Activated CD4-positive, CD25-positive, alpha-beta regulatory T cell treated with anti-CD3 and anti-CD28 coated beads, Interleukin-2, amount 50 U/mL, for 16 hours (primary cell): Measurements from ENCODE around the gene UBE4A.

Source experiments
- DNase-seq: peaks from one replicate; pipeline ENCODE4 v3.0.0-alpha.2; 2020; ENCODE audit warnings: low read depth, low spot score

UBE4A gene, protein sequence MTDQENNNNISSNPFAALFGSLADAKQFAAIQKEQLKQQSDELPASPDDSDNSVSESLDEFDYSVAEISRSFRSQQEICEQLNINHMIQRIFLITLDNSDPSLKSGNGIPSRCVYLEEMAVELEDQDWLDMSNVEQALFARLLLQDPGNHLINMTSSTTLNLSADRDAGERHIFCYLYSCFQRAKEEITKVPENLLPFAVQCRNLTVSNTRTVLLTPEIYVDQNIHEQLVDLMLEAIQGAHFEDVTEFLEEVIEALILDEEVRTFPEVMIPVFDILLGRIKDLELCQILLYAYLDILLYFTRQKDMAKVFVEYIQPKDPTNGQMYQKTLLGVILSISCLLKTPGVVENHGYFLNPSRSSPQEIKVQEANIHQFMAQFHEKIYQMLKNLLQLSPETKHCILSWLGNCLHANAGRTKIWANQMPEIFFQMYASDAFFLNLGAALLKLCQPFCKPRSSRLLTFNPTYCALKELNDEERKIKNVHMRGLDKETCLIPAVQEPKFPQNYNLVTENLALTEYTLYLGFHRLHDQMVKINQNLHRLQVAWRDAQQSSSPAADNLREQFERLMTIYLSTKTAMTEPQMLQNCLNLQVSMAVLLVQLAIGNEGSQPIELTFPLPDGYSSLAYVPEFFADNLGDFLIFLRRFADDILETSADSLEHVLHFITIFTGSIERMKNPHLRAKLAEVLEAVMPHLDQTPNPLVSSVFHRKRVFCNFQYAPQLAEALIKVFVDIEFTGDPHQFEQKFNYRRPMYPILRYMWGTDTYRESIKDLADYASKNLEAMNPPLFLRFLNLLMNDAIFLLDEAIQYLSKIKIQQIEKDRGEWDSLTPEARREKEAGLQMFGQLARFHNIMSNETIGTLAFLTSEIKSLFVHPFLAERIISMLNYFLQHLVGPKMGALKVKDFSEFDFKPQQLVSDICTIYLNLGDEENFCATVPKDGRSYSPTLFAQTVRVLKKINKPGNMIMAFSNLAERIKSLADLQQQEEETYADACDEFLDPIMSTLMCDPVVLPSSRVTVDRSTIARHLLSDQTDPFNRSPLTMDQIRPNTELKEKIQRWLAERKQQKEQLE

DNA sequence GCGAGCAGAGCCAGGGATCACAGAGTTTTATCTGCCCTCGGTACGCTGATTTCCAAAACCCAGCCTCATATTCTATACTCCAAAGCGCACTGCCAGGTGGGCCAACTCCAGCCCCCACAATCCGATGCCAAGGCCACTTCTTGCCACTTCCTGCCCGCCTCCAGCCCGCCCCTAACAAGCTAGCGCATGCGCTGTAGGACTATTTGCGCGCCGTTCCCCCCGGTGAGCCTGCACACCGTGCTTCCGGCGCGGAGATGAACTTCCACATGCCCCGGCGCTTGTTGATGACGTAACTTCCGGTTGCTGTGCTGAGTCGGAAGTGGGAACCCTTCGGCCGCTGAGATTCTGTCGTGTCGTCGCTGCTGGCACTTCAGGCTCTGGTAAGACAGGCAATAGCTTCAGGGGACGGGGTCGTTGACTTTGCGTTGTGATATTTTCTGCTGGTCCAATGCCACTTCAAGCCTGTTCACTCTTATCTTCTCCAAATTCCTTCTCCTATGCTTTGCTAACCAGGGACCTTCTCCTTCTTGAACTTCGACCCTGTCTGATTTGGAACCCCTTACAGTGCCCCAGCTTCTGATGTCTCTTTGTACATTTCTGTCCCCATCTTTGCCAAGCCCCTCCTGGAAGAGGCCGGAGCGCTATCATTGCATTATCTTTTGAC lies at the start of gene UBE4A:
UBE4A (plus strand) TSS at position 306 of the 664 bp plus-strand sequence. CDS start 5,481 bp downstream, outside the sequence.
- peak; percentile 96 for DNase-seq

DNA sequence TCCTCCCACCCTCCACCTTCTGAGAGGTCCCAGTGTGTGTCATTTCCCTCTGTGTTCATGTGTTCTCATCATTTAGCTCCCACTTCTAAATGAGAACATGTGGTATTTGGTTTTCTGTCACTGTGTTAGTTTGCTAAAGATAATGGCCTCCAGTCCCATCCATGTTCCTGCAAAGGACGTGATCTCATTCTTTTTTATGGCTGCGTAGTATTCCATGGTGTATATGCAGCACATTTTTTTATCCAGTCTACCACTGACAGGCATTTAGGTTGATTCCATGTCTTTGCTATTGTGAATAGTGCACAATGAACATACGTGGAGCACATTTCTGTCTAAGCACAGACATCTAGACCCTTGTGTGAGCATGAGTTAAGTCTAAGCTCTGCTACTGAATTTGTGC lies 49.1 kb upstream of the UBE4A start:
- DNase-seq = no peak

DNA sequence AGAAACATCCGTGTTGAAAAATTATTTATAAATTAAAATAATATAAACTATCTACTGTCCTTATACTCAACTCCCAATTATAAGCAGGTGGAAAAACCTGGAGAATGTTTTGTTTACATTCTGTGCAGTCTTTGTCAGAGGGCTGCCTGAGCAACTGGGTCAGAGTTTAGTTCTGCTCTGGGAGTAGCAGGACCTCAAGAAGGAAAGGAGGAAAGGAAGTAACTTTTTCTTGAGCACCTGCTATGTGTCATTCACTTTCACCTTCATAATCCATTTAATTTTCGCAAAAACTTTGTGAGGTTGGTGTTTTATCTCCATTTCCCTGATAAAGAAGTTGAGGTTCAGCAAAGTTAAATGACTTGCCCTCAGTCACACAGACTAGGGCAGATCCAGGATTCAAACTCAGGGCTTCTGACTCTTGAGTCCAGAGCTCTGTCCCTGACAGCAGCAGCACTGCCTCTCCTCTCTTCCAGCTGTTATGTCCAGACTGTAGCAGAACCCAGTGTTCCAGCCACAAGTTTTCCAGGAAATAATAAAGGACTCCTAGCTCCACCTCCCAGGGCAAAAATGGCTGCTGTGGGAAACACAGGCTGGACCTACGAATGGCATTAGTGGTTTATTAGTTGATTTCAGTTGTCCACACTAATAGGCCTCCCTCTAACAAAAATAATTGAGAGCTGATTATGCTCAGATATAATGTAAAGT lies 48.5 kb upstream of the UBE4A start:
- DNase-seq = no peak

DNA sequence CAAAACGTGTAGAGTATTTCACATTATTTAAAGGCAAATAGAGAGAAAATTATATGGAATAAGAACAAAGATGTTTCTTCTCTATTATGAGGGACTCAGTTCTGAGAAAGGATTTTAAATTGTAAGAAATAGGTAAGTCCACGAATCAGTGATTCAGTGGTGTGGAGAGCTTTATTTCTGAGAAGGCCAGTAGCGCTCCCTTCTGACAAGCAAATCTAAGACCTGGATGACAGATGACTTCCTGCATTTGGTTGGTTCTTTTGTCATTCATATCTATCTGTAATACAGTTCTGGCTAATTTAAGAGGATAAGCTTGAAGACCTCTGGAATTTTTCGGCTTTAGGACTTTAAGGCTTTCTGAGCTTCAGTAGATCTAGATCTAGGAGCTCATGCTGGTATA lies 47.9 kb upstream of the UBE4A start:
- DNase-seq = no peak

DNA sequence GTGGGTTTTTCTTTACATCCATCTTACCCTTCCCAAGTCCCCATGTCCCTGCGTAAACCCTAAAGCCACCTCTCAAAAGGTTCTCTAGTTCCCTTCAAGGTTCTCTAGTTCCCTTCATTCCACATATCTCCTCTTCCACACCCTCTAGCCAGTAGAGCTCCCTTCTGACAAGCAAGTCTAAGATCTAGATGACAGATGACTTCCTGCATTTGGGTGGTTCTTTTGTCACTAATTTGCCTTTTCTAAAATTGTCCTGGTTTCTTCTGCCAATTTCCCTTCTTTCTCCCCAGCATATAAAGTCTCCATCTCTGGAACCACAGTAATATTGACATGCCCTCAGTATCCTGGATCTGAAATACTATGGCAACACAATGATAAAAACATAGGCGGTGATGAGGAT lies 47.1 kb upstream of the UBE4A start:
- DNase-seq = no peak

DNA sequence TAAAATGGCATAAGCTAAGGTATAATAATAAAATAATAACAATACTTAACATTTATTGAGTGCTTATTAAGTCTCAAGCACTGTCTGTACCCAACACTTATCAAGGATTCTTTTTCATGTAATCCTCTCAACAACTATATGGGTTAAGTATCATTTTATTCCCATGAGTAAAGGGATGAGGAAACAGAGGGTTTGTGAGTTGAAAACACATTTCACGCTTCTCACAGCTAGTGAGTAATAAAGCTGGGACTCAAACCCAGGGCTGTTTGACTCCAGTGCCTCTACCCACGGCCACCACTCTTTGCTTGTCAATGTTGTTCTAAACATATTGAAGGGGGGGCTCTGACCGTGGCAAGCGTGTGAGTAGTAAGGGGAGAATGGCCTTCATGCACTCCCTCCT lies 46.2 kb upstream of the UBE4A start:
- DNase-seq = no peak

DNA sequence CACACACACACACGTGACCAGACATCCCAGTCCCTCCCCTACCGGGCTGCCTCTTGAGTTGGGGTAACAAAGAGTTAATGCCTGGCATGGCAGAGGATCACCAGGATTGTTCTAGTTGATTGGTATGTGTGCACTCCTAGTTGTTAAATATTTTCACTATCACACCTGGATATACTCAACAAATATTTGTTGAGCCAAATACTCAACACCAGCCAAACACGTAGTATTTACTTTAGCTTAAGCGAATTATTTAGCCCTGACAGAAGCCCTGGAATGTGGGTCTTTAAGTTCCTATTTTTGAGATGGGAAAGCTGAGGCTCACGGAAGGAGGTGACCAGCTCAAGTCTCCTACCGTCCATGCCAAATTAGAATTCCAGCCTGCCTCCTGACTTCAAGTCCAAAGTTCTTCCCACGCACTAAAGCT lies 44.4 kb upstream of the UBE4A start:
- no peak for DNase-seq

DNA sequence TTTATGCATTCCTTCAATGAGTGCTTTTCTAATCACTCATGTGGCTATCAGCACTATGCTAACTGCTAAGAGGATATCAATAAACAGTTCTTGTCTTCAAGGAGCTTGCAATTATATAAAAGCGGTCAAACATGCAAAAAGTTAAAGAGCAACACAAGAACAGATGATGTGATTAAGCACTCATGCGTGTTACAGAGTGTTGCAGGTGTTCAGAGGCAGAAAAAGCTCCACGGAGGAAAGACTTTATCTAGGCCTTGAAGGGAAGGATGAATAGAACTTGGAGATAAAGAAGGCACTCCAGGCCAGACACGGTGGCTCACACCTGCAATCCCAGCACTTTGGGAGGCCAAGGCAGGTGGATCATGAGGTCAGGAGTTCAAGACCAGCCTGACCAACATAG lies 41.3 kb upstream of the UBE4A start:
- DNase-seq = no peak

DNA sequence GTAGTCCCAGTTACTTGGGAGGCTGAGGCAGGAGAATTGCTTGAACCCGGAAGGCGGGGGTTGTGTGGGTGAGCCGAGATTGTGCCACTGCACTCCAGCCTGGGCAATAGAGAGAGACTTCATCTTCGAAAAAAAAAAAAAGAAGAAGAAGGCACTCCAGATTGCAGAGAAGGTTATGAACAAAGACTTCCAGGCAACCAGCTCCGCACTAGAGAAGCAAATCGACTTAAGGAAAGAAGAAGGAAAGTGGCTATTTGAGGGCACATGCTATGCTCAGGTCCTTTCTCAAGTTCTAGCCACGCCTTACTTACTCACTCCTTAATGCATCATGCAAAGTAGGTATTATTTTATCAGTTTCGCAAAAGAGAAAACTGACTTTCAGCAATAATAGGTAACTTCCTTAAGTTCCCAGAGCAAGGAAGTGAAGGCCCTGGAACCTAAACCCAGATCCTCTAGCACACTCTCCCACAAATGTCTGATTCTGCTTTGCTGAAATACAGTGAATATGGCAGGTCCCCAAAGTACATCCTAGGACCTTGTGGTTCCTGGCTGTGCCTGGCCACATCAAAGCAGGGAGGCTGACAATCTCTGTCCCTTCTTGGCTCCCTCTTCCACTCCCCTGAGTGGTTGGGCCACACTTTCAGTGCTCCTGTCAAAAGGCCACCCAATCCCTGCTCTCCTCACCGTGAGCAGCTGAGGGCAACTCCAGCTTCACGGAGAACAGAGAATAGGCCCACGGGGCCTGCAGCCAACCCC lies 40.6 kb upstream of the UBE4A start:
- DNase-seq = no peak

DNA sequence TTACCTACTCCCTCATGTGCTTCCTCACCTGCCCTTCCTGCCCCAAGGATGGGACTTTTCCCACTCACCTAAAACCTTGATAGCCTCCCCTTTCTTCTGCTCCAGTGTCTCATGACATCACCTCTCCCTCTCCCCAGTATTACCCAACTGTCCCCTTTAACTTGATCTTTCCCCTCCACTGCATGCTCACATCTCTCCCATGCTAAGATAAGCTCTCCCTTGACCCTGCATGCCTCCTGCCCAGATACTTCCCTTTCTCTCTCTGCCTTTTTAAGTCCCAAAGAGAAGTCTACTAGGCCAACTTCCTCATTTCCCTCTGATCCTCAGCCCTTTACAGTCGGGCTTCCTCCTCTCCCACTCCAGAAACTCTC lies 40.1 kb upstream of the UBE4A start:
- no peak for DNase-seq

DNA sequence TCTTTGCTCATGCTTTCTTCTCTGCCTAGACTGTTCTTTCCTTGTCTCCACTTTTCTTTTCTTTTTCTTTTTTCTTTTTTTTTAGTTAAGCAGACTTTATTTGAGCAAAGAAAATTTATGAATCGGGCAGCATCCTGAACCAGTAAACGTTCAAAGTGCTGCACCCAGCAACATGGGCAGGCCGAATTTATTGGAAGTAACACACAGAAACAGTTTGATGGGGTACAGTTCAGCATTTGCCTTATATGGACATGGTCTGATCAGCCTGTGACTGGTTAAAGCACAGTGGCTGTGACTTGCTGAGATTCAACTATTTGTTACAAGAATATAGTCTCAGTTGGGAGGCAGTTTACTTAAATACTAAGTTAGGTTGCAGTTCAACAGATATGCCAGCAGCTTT lies 38.9 kb upstream of the UBE4A start:
- DNase-seq = no peak

DNA sequence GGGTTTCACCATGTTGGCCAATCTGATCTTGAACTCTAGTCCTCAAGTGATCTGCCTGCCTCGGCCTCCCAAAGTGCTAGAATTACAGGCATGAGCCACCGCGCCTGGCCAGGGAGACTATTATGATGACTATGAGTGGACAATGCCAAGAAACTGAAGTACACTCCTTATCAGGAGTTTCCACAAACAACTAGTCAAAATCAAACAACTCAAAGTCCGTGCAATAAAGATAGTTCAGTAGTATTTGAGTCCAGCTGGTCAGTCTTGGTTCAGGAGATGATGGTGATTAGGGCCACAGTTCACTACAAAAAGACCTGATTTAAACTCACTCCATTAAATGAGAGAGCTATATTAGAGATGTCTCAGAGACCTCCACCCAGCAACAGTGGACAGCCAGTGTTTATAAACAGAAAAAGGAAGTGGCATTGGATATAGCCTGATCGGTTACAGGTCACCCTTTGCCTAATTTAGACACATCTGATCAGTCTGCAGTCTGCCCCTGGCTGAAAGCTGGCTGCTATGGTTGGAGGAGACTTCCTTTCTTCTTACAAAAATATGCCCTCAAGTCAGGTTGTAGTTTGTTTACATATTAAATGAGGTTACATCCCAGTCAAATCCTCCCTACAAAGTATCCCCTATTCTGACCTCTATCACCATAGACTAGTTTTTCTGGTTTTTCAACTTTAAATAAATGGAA lies 37.9 kb upstream of the UBE4A start:
- DNase-seq = no peak

DNA sequence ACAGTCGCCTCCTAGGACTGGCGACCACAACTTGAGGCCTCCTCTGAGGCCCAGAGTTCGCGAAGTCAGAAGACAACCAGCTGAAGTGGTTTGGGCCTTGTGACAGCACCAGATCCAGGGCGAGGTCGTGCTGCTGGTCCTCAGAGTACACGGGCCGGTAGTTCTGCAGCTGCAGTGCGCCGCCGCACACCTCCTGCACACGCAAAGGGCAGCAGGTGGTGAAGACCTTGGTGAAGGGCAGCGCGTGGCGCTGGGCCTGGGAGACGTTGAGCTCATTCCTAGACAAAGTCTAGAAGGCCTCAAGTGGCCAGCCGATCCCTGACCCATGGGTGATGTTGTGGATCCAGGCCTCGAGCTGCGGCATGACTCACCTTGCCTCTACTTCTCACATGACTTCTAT lies 36.7 kb upstream of the UBE4A start:
- DNase-seq = no peak

DNA sequence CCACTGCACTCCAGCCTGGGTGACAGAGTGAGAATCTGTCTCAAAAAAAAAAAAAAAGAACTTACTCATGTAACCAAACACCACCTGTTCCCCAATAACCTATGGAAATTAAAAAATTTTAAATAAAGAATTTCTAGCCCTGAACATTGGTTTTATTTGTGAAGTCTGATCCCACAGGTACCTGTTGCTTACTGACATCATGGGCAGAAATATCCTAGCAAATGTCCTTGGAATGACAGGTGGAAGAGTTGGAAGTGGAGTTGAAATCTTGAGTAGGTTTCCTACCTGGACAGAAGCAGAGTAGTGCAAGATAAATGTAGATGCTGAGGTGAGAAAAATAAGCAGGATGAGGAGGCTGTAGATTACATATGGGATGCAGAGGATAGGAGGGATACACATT lies 34.1 kb upstream of the UBE4A start:
- no peak for DNase-seq

DNA sequence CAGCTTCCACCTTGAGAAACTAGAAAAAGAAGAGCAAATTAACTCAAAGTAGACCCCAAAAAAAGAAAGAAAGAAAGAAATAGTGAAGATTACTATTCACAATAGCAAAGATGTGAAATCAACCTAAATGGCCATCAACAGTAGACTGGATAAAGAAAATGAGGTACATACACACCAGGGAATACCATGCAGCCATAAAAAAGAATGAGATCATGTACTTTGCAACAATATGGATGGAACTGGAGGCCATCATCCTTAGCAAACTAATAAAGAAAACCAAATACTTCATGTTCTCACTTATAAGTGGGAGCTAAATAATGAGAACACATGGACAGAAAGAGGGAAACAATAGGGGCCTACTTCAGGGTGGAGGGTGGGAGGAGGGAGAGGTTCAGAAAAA lies 30.7 kb upstream of the UBE4A start:
- no peak for DNase-seq

DNA sequence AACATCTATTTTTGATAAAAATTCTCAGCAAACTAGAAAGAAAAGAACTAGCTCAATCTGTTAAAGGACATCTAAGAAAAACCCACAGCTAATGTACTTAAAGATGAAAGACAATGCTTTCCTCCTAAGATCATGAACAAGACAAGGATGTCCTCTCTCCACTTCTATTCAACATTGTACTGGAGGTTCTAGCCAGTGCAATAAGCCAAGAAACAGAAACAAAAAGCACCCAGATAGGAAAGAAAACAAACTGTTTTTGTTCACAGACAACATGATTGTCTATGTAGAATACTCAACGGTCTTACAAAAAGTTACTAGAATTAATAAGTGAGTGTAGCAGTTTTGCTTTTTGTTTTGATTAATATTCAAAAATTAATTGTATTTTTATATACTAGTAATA lies 24.7 kb upstream of the UBE4A start:
- DNase-seq = no peak

DNA sequence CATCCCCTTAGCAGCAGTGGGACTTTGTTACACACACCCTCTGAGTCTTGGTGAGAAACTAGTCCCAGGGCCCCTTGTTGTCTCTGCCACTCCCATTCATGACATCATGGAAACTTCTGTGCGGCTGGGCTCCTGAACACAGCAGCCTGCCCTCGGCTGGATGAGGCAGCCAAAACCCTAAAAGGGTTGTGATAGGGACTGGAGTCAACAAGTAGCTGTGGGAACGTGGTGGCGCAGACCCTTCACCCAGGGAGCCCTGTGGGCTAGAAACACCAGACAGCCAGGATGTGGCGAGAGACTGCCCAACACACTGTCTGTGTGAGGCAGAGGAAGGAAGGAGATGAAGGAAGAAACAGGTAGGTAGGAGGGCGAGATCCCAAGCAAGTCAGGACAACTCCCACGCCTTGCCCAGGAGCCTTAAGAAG lies 20.8 kb upstream of the UBE4A start:
- peak; percentile 73 for DNase-seq

DNA sequence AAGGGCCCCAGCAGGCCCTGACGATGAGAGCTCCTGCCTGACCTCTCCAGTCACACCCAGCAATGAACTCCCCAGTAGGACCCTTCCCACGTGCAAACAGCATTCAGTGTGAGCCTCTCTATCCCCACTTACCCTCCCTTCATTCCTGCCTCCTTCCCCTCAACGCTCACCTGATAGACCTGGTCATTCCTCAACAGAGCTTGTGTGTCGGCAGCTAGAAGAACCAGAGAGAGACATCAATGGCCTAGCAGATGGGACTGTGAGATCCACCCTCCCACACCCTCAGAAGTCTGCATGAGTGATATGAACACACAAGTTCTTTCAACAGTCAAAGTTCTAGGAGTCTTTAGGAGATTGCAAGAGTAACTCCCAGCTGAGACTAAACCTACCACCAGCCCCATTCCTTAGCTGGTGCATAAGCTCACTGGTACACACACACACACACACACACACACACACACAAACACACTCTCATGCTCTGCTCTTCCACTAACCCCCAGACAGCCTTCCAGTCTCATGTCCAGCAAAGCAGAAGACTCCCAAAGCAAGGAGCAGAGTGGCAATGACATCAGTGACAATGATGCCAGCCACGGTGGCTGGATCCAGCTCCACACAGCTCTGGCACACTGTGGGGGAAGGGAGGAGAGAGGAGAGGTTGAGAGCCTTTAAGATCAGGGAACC lies 20.0 kb upstream of the UBE4A start:
- DNase-seq = no peak

DNA sequence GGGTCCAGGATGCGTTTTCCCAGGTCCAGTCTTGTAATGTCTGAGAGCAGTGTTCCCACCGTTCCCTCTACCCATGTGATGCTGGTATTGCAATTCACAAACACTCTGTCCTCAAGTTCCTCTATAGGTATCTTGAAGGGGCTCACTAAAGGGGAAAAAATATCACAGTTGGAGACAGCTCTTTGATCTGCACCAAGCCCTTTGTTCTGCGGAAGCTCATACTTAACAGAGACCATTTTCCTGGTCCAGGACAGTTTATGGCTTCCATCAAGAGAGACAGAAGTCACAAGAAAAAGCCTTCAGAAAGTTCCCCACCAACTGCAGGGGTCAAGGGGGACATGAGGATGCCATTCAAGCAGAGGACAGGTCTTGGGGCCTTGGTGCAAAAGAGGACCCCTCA lies 19.0 kb upstream of the UBE4A start:
- no peak for DNase-seq
